CD14-positive monocyte (primary cell): Measurements from ENCODE around the gene KHK. TPM values are rescaled to one million over a fixed set of nuclear protein-coding genes. Genes with fewer than 3 reads are reported as not detected.

Source experiments
- DNase-seq, 3 donors: peaks; one replicate each; pipeline ENCODE4 v3.0.0-alpha.2; 2011 to 2022
- H2AFZ ChIP-seq: 2 replicates; pipeline ENCODE4 v1.6.0; 2012; ENCODE audit warnings: mild to moderate bottlenecking, low read depth, low read length, inconsistent platforms; ENCODE audit not compliant: insufficient read depth, poor library complexity, severe bottlenecking
- H3K27ac ChIP-seq, 2 donors: 1 replicate in 1 of 2; 2 replicates in 1 of 2; pipeline ENCODE4 v1.5.1; 2012 to 2013; ENCODE audit warnings: low read length in 2 of 2, control low read depth in 1 of 2, inconsistent platforms in 1 of 2, low read depth in 1 of 2, mild to moderate bottlenecking in 1 of 2
- H3K27me3 ChIP-seq, 2 donors: one replicate each; pipeline versions ENCODE4 v1.6.0 to v1.6.1; 2011 to 2013; ENCODE audit warnings: low read length in 2 of 2; ENCODE audit not compliant: control insufficient read depth in 2 of 2, insufficient read depth in 2 of 2
- H3K36me3 ChIP-seq, 2 donors: replicated peaks in 1 of 2; 1 replicate in 1 of 2; 2 replicates in 1 of 2; pipeline versions ENCODE4 v1.5.1 to v1.6.1; 2012 to 2013; ENCODE audit warnings: low read length in 2 of 2, control low read depth in 1 of 2, inconsistent platforms in 1 of 2, mild to moderate bottlenecking in 1 of 2; ENCODE audit not compliant: insufficient read depth in 2 of 2, control insufficient read depth in 1 of 2
- H3K4me1 ChIP-seq, 2 donors: 1 replicate in 1 of 2; 2 replicates in 1 of 2; pipeline versions ENCODE4 v1.5.1 to v1.6.1; 2012 to 2013; ENCODE audit warnings: low read length in 2 of 2, control low read depth in 1 of 2, inconsistent platforms in 1 of 2, mild to moderate bottlenecking in 1 of 2, moderate library complexity in 1 of 2; ENCODE audit not compliant: insufficient read depth in 2 of 2, control insufficient read depth in 1 of 2
- H3K4me2 ChIP-seq: replicated peaks from 2 replicates; pipeline ENCODE3; 2012; ENCODE audit warnings: low read length, moderate library complexity, mild to moderate bottlenecking; ENCODE audit not compliant: poor library complexity, severe bottlenecking; ENCODE audit errors: extremely low read depth
- H3K4me3 ChIP-seq, 3 experiments: fragments of 200-600 bp in 1 of 3; sonication (generic) in 1 of 3; replicated peaks in 1 of 3; 1 replicate in 2 of 3; 2 replicates in 1 of 3; pipeline ENCODE4 v1.5.1; 2011 to 2013; ENCODE audit warnings: low read length in 3 of 3, mild to moderate bottlenecking in 3 of 3, control low read depth in 2 of 3, low read depth in 2 of 3, inconsistent platforms in 1 of 3, moderate library complexity in 1 of 3
- H3K79me2 ChIP-seq: 2 replicates; pipeline ENCODE4 v1.6.0; 2012; ENCODE audit warnings: mild to moderate bottlenecking, control low read depth, inconsistent platforms, low read length, moderate library complexity; ENCODE audit not compliant: insufficient read depth
- H3K9ac ChIP-seq: 2 replicates; pipeline ENCODE4 v1.6.0; 2017; ENCODE audit warnings: low read length, mild to moderate bottlenecking; ENCODE audit not compliant: insufficient read depth, poor library complexity, severe bottlenecking
- H3K9me3 ChIP-seq, 2 donors: replicated peaks in 1 of 2; 1 replicate in 1 of 2; 2 replicates in 1 of 2; pipeline versions ENCODE4 v1.5.1 to v1.6.1; 2012 to 2013; ENCODE audit warnings: low read length in 2 of 2, control low read depth in 1 of 2; ENCODE audit not compliant: control insufficient read depth in 1 of 2, insufficient read depth in 1 of 2
- H4K20me1 ChIP-seq: 2 replicates; pipeline ENCODE4 v1.6.0; 2012; ENCODE audit warnings: mild to moderate bottlenecking, low read length, control low read depth, moderate library complexity; ENCODE audit not compliant: insufficient read depth
- H3K27ac Mint-ChIP-seq, 7 donors: one replicate each; pipeline ENCODE4 v1.8.0; 2020; ENCODE audit warnings: mild to moderate bottlenecking in 7 of 7, mixed read lengths in 7 of 7, moderate library complexity in 6 of 7, inconsistent platforms in 2 of 7
- H3K27me3 Mint-ChIP-seq, 3 donors: one replicate each; pipeline ENCODE4 v1.8.0; 2021 to 2022; ENCODE audit warnings: low read depth in 3 of 3, mild to moderate bottlenecking in 3 of 3, mixed read lengths in 3 of 3, moderate library complexity in 3 of 3, inconsistent platforms in 1 of 3
- H3K36me3 Mint-ChIP-seq, 2 donors: one replicate each; pipeline ENCODE4 v1.8.0; 2020; ENCODE audit warnings: mixed read lengths in 2 of 2, inconsistent platforms in 1 of 2, mild to moderate bottlenecking in 1 of 2
- H3K4me1 Mint-ChIP-seq: one replicate; pipeline ENCODE4 v1.8.0; 2020; ENCODE audit warnings: mild to moderate bottlenecking, mixed read lengths
- H3K4me3 Mint-ChIP-seq, 2 donors: one replicate each; pipeline ENCODE4 v1.8.0; 2020; ENCODE audit warnings: mild to moderate bottlenecking in 2 of 2, mixed read lengths in 2 of 2, moderate library complexity in 1 of 2
- H3K9me3 Mint-ChIP-seq, 7 donors: one replicate each; pipeline ENCODE4 v1.8.0; 2020 to 2022; ENCODE audit warnings: mixed read lengths in 7 of 7, mild to moderate bottlenecking in 6 of 7, moderate library complexity in 6 of 7, inconsistent platforms in 2 of 7
- CTCF ChIP-seq: fragments of 200-600 bp; IDR thresholded peaks from one replicate; pipeline ENCODE4 v1.8.0; 2022; ENCODE audit warnings: antibody characterized with exemption, mild to moderate bottlenecking
- WGBS: methylation state at CpG from one replicate; pipeline ENCODE4 v1.1.5; 2013; ENCODE audit warnings: missing lambda C conversion rate; ENCODE audit not compliant: insufficient coverage; 5-methylcytosine and 5-hydroxymethylcytosine counted together
- intact Hi-C, 2 donors: fragments of 100-400 bp; cut with micrococcal nuclease; formaldehyde crosslinking; loops; one replicate each; pipeline versions ENCODE4 v1.15.0 to v1.15.1; 2023
- polyA plus RNA-seq, 3 donors: library from polyadenylated mRNA; depleted of rRNA in 1 of 3; unstranded in 2 of 3; stranded (reverse) in 1 of 3; fragments of 300-500 nt in 2 of 3; fragments of >200 nt in 1 of 3; fragmentation: Illumina TruSeq in 2 of 3; gene quantifications; 1 replicate in 2 of 3; 2 replicates in 1 of 3; pipeline ENCODE4 v1.2.3, GENCODE V29; 2012 to 2021

KHK gene
- polyA plus RNA-seq, 3 donors, result 3.4 to 7.3 (median 6.6) TPM

- no peak within 1 kb of the TSS for H3K27ac Mint-ChIP-seq
- H3K4me3 Mint-ChIP-seq, result peak within 1 kb of the TSS; percentile 67 to 82
- peaks cover 5% of the 10 kb centered on the region for H3K79me2 ChIP-seq
- DNase-seq, result no peak
- peak within 1 kb of the TSS; percentile 53 for H3K4me2 ChIP-seq
- H3K4me1 ChIP-seq, result peaks cover 57 to 65% of the 10 kb centered on the region in 2 donors
- H3K9me3 ChIP-seq, result no peaks in the 10 kb centered on the region
- no peaks in the 10 kb centered on the region for H3K36me3 ChIP-seq
- peaks cover 0 to 7% (median 0%) of the 10 kb centered on the region in 3 donors for H3K27me3 Mint-ChIP-seq
- no peaks in the 10 kb centered on the region for H3K27me3 ChIP-seq
- H3K9ac ChIP-seq, result no peak within 1 kb of the TSS
- H4K20me1 ChIP-seq, result no peaks in the 10 kb centered on the region
- peaks cover 63% of the 10 kb centered on the region for H3K4me1 Mint-ChIP-seq
- no peaks in the 10 kb centered on the region for H3K36me3 Mint-ChIP-seq
- H3K4me3 ChIP-seq, result peak within 1 kb of the TSS in 2 of 3 experiments; percentile 19 to 56
- H2AFZ ChIP-seq, result peak within 1 kb of the TSS; percentile 85
- no peak within 1 kb of the TSS for H3K27ac ChIP-seq
- TF ChIP-seq CTCF, result no peak
- intact Hi-C loops, result no loop called here
- WGBS, result 30% methylated on average over 24 of the region's 41 CpGs
- H3K9me3 Mint-ChIP-seq, result peaks cover 0 to 2% (median 0%) of the 10 kb centered on the region in 7 donors
Observed at GRCh38 chr2:27078267-27079194, 8.0 kb upstream of the KHK start, which contains the start of gene EMILIN1. TSS of gene EMILIN1 (plus strand) at chr2:27078615. CDS start at chr2:27079066, 451 bp downstream.

GRCh38 chr2:27079233-27080139, 7.1 kb upstream of the KHK start:
- H3K9me3 Mint-ChIP-seq, result peaks cover 0 to 2% (median 0%) of the 10 kb centered on the region in 7 donors
- no peak overlapping the region for H3K27ac Mint-ChIP-seq
- no peaks in the 10 kb centered on the region for H3K27me3 ChIP-seq
- no peaks in the 10 kb centered on the region for H3K36me3 Mint-ChIP-seq
- peak overlapping the region; percentile 53 for H3K4me2 ChIP-seq
- H4K20me1 ChIP-seq, result no peaks in the 10 kb centered on the region
- peaks cover 5% of the 10 kb centered on the region for H3K79me2 ChIP-seq
- H3K4me1 Mint-ChIP-seq, result peaks cover 58% of the 10 kb centered on the region
- intact Hi-C loops, result loop anchor here in 1 of 2 donors (2.0 kb wide), 1 partner anchor 47 kb away; the partner anchor contains the start of gene TMEM214
- peak overlapping the region; percentile 85 for H2AFZ ChIP-seq
- no peak for TF ChIP-seq CTCF
- no peak overlapping the region for H3K9ac ChIP-seq
- WGBS, result 70% methylated on average over 7 of the region's 14 CpGs
- peaks cover 0 to 7% (median 0%) of the 10 kb centered on the region in 3 donors for H3K27me3 Mint-ChIP-seq
- H3K4me1 ChIP-seq, result peaks cover 52 to 56% of the 10 kb centered on the region in 2 donors
- DNase-seq, result no peak
- no peaks in the 10 kb centered on the region for H3K9me3 ChIP-seq
- no peaks in the 10 kb centered on the region for H3K36me3 ChIP-seq
- H3K4me3 Mint-ChIP-seq, result peak overlapping the region in 1 of 2 donors; percentile 20
- H3K4me3 ChIP-seq, result peak overlapping the region in 2 of 3 experiments; percentile 19 to 56
- H3K27ac ChIP-seq, result no peak overlapping the region
